Stomach smooth muscle (tissue), 2 donors: ENCODE results near the gene PPM1A.

ENCODE experiments used
- H3K27ac ChIP-seq: one replicate; pipeline ENCODE4 v1.7.0; 2013; ENCODE audit warnings: mild to moderate bottlenecking, low read length, inconsistent platforms
- H3K27me3 ChIP-seq, 2 donors: one replicate each; pipeline ENCODE4 v1.7.0; 2013; ENCODE audit warnings: low read length in 2 of 2; ENCODE audit not compliant: insufficient read depth in 2 of 2, control insufficient read depth in 1 of 2
- H3K36me3 ChIP-seq, 2 donors: one replicate each; pipeline ENCODE4 v1.7.0; 2013; ENCODE audit warnings: low read length in 2 of 2; ENCODE audit not compliant: control insufficient read depth in 2 of 2, insufficient read depth in 2 of 2
- H3K4me1 ChIP-seq: one replicate; pipeline ENCODE4 v1.7.0; 2013; ENCODE audit warnings: low read length; ENCODE audit not compliant: control insufficient read depth, insufficient read depth
- H3K4me3 ChIP-seq, 2 donors: one replicate each; pipeline ENCODE4 v1.7.0; 2013; ENCODE audit warnings: low read length in 2 of 2
- H3K9ac ChIP-seq, 2 donors: one replicate each; pipeline ENCODE4 v1.7.0; 2013; ENCODE audit warnings: low read length in 2 of 2, mild to moderate bottlenecking in 1 of 2
- H3K9me3 ChIP-seq, 2 donors: one replicate each; pipeline ENCODE4 v1.7.0; 2013; ENCODE audit warnings: low read length in 2 of 2; ENCODE audit not compliant: control insufficient read depth in 2 of 2
- donor health status: healthy.
- donor health status: Pancreatic carcinoma.

The PPM1A gene

GRCh38 chr14:60294411-60295069, 45.5 kb downstream of the PPM1A start:
- Histone ChIP-seq H3K9me3 (no peaks in the 10 kb centered on the region), H3K4me3 (no peak overlapping the region), H3K4me1 (no peaks in the 10 kb centered on the region), H3K9ac (no peak overlapping the region), H3K36me3 (peaks cover 11 to 25% of the 10 kb centered on the region in 2 donors), H3K27me3 (no peaks in the 10 kb centered on the region), H3K27ac (no peak overlapping the region)

GRCh38 chr14:60300019-60300418, 51.0 kb downstream of the PPM1A start:
- Histone ChIP-seq H3K36me3 (peaks cover 0 to 2% of the 10 kb centered on the region in 2 donors), H3K9ac (no peak overlapping the region), H3K4me3 (no peak overlapping the region), H3K9me3 (no peaks in the 10 kb centered on the region), H3K4me1 (peaks cover 7% of the 10 kb centered on the region), H3K27ac (no peak overlapping the region), H3K27me3 (no peaks in the 10 kb centered on the region)

- H3K27ac ChIP-seq = no peak overlapping the region
- H3K9ac ChIP-seq = no peak overlapping the region
- no peaks in the 10 kb centered on the region for H3K27me3 ChIP-seq
- H3K4me1 ChIP-seq = peaks cover 7% of the 10 kb centered on the region
- H3K9me3 ChIP-seq = no peaks in the 10 kb centered on the region
- no peak overlapping the region for H3K4me3 ChIP-seq
- peaks cover 0 to 2% of the 10 kb centered on the region in 2 donors for H3K36me3 ChIP-seq
Observed at GRCh38 chr14:60301685-60302084, 52.7 kb downstream of the PPM1A start.

- no peaks in the 10 kb centered on the region for H3K36me3 ChIP-seq
- no peak overlapping the region for H3K4me3 ChIP-seq
- peaks cover 7% of the 10 kb centered on the region for H3K4me1 ChIP-seq
- H3K27ac ChIP-seq = no peak overlapping the region
- H3K9me3 ChIP-seq = no peaks in the 10 kb centered on the region
- no peak overlapping the region for H3K9ac ChIP-seq
- H3K27me3 ChIP-seq = no peaks in the 10 kb centered on the region
Observed at GRCh38 chr14:60302663-60303062, 53.6 kb downstream of the PPM1A start.

DNA sequence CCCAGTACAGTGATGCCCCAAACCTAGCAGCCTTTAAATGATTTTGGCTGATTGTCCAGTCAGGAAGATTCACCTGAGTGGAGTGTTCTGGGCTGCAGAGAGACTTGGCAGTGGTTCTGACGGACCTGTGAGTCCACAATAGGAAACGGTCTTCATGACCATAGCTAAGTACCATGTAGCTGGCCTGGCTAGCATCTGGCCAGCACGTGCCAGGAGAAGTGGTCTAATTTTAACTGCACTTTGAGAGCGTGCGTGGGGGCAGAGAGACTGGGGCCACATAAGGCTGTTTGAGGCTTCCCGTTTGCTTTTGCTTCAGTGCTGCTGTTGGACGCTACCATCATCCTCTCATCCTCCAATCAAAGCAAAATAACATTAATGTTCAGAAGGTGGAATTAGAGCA, 54.7 kb downstream of the PPM1A start:
- H3K36me3 ChIP-seq = no peaks in the 10 kb centered on the region
- H3K9ac ChIP-seq = no peak overlapping the region
- H3K27me3 ChIP-seq = no peaks in the 10 kb centered on the region
- H3K4me3 ChIP-seq = no peak overlapping the region
- peaks cover 7% of the 10 kb centered on the region for H3K4me1 ChIP-seq
- no peak overlapping the region for H3K27ac ChIP-seq
- no peaks in the 10 kb centered on the region for H3K9me3 ChIP-seq

DNA sequence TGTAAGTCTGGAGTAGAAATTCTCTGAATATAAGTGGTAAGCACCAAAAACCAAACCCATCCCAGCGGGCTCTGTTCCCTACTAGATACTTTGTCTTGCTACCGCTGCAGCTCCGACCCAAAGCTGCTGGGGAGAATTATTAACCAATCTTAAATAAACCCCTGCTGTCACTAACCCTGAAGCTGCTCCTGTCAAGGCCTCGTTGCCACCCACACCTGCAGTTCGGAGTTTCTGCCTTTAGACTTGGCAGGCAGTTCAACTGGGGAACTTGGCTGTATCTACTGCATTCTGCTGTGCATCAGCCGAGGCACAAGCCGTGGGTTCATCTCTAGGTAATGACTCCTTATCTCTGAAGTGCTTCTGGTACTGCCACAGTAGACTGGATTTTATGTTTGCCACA, 55.5 kb downstream of the PPM1A start:
- Histone ChIP-seq H3K9me3 (no peaks in the 10 kb centered on the region), H3K27me3 (no peaks in the 10 kb centered on the region), H3K4me1 (peaks cover 7% of the 10 kb centered on the region), H3K27ac (no peak overlapping the region), H3K36me3 (no peaks in the 10 kb centered on the region), H3K9ac (no peak overlapping the region), H3K4me3 (no peak overlapping the region)

- H3K4me1 ChIP-seq = no peaks in the 10 kb centered on the region
- H3K36me3 ChIP-seq = no peaks in the 10 kb centered on the region
- H3K9ac ChIP-seq = no peak overlapping the region
- no peak overlapping the region for H3K4me3 ChIP-seq
- no peaks in the 10 kb centered on the region for H3K9me3 ChIP-seq
- H3K27me3 ChIP-seq = no peaks in the 10 kb centered on the region
- H3K27ac ChIP-seq = no peak overlapping the region
Observed at GRCh38 chr14:60309867-60310552, 61.0 kb downstream of the PPM1A start.

- H3K4me1 ChIP-seq = no peaks in the 10 kb centered on the region
Observed at GRCh38 chr14:60311417-60311816, 62.4 kb downstream of the PPM1A start.

GRCh38 chr14:60313093-60313492, 64.1 kb downstream of the PPM1A start:
- no peak overlapping the region for H3K4me3 ChIP-seq
- no peaks in the 10 kb centered on the region for H3K36me3 ChIP-seq
- H3K9ac ChIP-seq = no peak overlapping the region
- peaks cover 0 to 4% of the 10 kb centered on the region in 2 donors for H3K27me3 ChIP-seq
- H3K27ac ChIP-seq = no peak overlapping the region
- H3K9me3 ChIP-seq = no peaks in the 10 kb centered on the region
- no peaks in the 10 kb centered on the region for H3K4me1 ChIP-seq

More at GRCh38 chr14:60311417-60311816, 62.4 kb downstream of the PPM1A start:
- Histone ChIP-seq H3K4me3 (no peak overlapping the region), H3K36me3 (no peaks in the 10 kb centered on the region), H3K27me3 (no peaks in the 10 kb centered on the region), H3K9me3 (no peaks in the 10 kb centered on the region), H3K9ac (no peak overlapping the region), H3K27ac (no peak overlapping the region)

DNA sequence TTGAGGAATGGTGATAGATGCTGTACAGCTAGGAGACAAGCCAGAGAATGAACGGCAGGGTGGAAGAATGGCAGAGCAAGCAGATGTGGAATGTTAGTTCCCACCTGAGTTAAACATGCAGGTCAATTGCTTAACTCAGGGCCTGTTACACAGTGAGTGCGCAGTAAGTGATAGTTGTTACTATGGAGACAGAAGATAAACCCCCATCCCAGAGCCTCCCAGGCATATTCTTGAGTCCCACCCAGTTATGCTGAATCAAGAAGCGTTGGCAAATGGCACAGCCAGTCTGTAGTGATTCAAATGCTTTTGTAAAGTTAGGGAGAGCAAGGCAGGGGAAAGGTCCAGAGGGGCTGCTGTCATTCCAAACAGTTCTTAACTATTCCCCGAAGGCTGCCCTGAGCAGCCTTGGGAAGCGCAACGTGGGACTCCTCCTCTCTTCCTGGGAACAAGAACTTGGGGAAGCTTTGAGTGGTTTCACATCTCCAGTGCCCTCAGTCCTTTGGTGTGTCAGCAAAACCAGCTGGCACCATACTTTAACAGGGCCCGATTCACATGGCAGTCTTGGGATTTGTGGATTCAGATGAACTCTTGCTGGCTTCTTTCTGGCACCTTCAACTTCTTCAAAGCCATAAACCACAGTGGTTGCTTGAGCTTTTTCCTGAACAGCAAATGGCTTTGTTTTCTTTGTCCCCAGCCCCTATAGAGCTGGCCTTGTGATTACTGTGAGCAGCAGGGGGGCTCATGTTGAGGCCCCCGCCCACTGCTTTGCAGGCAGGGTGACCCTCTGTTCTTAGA, 66.4 kb downstream of the PPM1A start:
- Histone ChIP-seq H3K9me3 (no peaks in the 10 kb centered on the region), H3K27ac (no peak overlapping the region), H3K4me1 (no peaks in the 10 kb centered on the region), H3K27me3 (peaks cover 0 to 4% of the 10 kb centered on the region in 2 donors), H3K9ac (no peak overlapping the region), H3K36me3 (no peaks in the 10 kb centered on the region), H3K4me3 (no peak overlapping the region)
